ENCODE data around the gene NPAS3. TPM values are rescaled to one million over a fixed set of nuclear protein-coding genes. Genes with fewer than 3 reads are reported as not detected.

Gene NPAS3
- total and polyA plus RNA-seq, 2 of the 8 experiments (the other 6 are each of a cell fraction or from before 2014, with no cell fraction given), result 0.11 to 0.60 TPM

DNA sequence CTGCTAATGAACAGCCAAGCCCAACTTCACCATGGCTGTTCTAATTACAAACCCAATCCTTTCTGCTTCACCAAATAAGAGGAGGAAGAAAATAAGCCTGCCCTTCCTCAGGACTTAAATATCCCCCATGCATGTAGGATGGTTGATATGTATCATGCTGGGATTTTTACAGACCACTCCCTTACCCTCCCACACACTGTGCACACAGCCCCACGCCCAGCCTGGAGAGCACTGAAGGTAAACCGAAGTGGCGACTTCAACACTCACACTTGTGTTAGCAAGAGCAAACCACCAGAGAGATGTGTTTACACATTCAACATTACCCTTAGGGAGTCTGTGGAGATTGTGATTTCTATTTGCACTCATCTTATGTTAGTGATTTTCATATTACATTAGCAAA is 771.0 kb downstream of the NPAS3 start:
- FAIRE-seq (no peak), DNase-seq (ENCODE audit: low read depth in 1 of 2, low spot score in 2 of 2) (no peak)
- Histone ChIP-seq H3K79me1 (ENCODE audit: low read depth, low read length) (no peaks in the 10 kb centered on the region), H2AFZ (ENCODE audit: low read length) (no peak overlapping the region), H3K4me1 (replicated peaks in 1 of 4; ENCODE audit: control insufficient read depth in 3 of 4, insufficient read depth in 4 of 4, low read length in 3 of 4) (peaks cover 0 to 7% (median 1%) of the 10 kb centered on the region in 4 experiments; a peak in 2 of 7 replicates), H3K18ac (ENCODE audit: extremely low read depth, low read length) (no peak overlapping the region), H3K4me3 (ENCODE audit: extremely low read depth in 1 of 4, insufficient read depth in 2 of 4, low read depth in 3 of 4, low read length in 4 of 4) (no peak overlapping the region), H2BK15ac (ENCODE audit: low read length) (no peak overlapping the region), H4K5ac (ENCODE audit: insufficient read length, low read depth, low read length) (no peak overlapping the region), H3K9me3 (ENCODE audit: insufficient read depth in 2 of 2, low read depth in 1 of 2, low read length in 1 of 2) (no peaks in the 10 kb centered on the region), H3K23ac (ENCODE audit: insufficient read length) (no peak overlapping the region), H2BK120ac (replicated peaks; ENCODE audit: low read depth, low read length) (no peak overlapping the region), H3K79me2 (ENCODE audit: control insufficient read depth in 1 of 2, insufficient read depth in 2 of 2, low read length in 2 of 2) (no peaks in the 10 kb centered on the region), H2BK5ac (ENCODE audit: low read depth, low read length) (no peak overlapping the region), H3K4ac (replicated peaks; ENCODE audit: insufficient read length, low read depth, low read length) (no peak overlapping the region), H4K20me1 (replicated peaks in 1 of 2; ENCODE audit: control insufficient read depth in 1 of 2, insufficient read depth in 2 of 2, low read length in 2 of 2) (no peaks in the 10 kb centered on the region), H2AK5ac (ENCODE audit: low read depth, low read length) (no peak overlapping the region), H3K14ac (ENCODE audit: insufficient read length) (no peak overlapping the region), H3K56ac (replicated peaks; ENCODE audit: insufficient read length, low read depth, low read length) (no peak overlapping the region), H3K23me2 (ENCODE audit: low read depth, low read length) (no peaks in the 10 kb centered on the region), H3K36me3 (ENCODE audit: control insufficient read depth in 2 of 4, insufficient read depth in 4 of 4, low read length in 3 of 4) (no peaks in the 10 kb centered on the region), H4K91ac (replicated peaks; ENCODE audit: insufficient read length, low read length) (no peak overlapping the region), H3K9ac (replicated peaks in 1 of 4; ENCODE audit: extremely low read depth in 1 of 4, low read depth in 3 of 4, low read length in 3 of 4) (no peak overlapping the region), H3K4me2 (ENCODE audit: insufficient read depth in 1 of 2, low read depth in 2 of 2, low read length in 2 of 2) (no peak overlapping the region), H2BK20ac (ENCODE audit: low read length) (no peak overlapping the region), H4K8ac (ENCODE audit: extremely low read depth, insufficient read depth, low read length) (no peak overlapping the region), H3K27me3 (replicated peaks in 1 of 4; ENCODE audit: control insufficient read depth in 3 of 4, extremely low read depth in 1 of 4, insufficient read depth in 3 of 4, low read length in 3 of 4) (no peaks in the 10 kb centered on the region), H2BK12ac (ENCODE audit: low read depth, low read length) (no peak overlapping the region), H3K27ac (ENCODE audit: low read depth, low read length) (no peak overlapping the region)
- ChIA-PET POLR2A (ENCODE audit: partially characterized antibody) (no interaction called here), CTCF (ENCODE audit: partially characterized antibody) (interaction anchor here (1.4 kb wide), 1 partner anchor 9 kb away, joined by 3 read pairs; no protein-coding TSS in a partner anchor)
- TF ChIP-seq SRF (IDR thresholded peaks at IDR 0.05; ENCODE audit: low read depth, low read length), result no peak
- no peak for TF ChIP-seq JUND (IDR thresholded peaks at IDR 0.05; ENCODE audit: low read length)
- TF ChIP-seq POU5F1 (IDR thresholded peaks at IDR 0.05; ENCODE audit: low read depth, low read length), result no peak
- no peak for TF ChIP-seq KDM5A (IDR thresholded peaks at IDR 0.05; ENCODE audit: low read length)
- no peak for TF ChIP-seq CHD1 (IDR thresholded peaks at IDR 0.05; ENCODE audit: low read depth, low read length)
- 86% methylated on average over 3 of the region's 3 CpGs; no CpG with 5 or more reads in 1 of the 2 experiments for WGBS, 2 experiments (ENCODE audit: extremely low coverage in 1 of 2, insufficient coverage in 1 of 2, insufficient read length in 1 of 2, insufficient replicate concordance in 2 of 2, low coverage in 1 of 2, low lambda C conversion rate in 2 of 2, missing lambda C conversion rate in 1 of 2)

Measured in H1 (cell line).